Right lobe of liver (tissue), 4 donors: ENCODE measurements around the gene ANKRD18A.
"Not testable (repeated sequence)": the region's sequence is repeated elsewhere in the genome, so short reads cannot be mapped to it uniquely, and the experiment has no call there.

Experiments used
- CTCF ChIP-seq, 4 donors: fragments of 200-600 bp in 3 of 4; fragments of 450-650 bp in 1 of 4; IDR thresholded peaks; one replicate each; pipeline versions ENCODE4 v1.5.1 to v1.8.0; 2016 to 2022; ENCODE audit warnings: antibody characterized with exemption in 4 of 4, mild to moderate bottlenecking in 2 of 4
- POLR2A ChIP-seq: fragments of 450-650 bp; IDR thresholded peaks from one replicate; pipeline ENCODE4 v1.6.1; 2017; ENCODE audit warnings: antibody characterized with exemption, mild to moderate bottlenecking
- donor health status: DM: no; HTN: no; CAD: no.
- donor health status: DM: no; HTN: no; CAD: no.
- donor health status: DM: no; HTN: yes; CAD: no.

GRCh38 chr9:38557746-38558145, 62.6 kb downstream of the ANKRD18A start:
- not testable (repeated sequence) for TF ChIP-seq CTCF (IDR thresholded peaks at IDR 0.05); POLR2A
